Transverse colon (tissue), 4 donors: ENCODE results near the gene DOCK10.

Experiments
- POLR2AphosphoS5 ChIP-seq, 3 donors: sonication (generic); formaldehyde crosslinking; IDR thresholded peaks; one replicate each; pipeline ENCODE4 v1.6.1; 2016; ENCODE audit warnings: antibody characterized with exemption in 3 of 3
- TF ChIP-seq, protein P1 (sequence below), 5 experiments: fragments of 200-600 bp in 3 of 5; fragments of 450-650 bp in 2 of 5; sonication (generic) in 3 of 5; IDR thresholded peaks; 1 replicate in 2 of 5; 2 replicates in 3 of 5; pipeline ENCODE4 v1.5.1; 2016 to 2017; ENCODE audit warnings: antibody characterized with exemption in 5 of 5, inconsistent platforms in 3 of 5, mild to moderate bottlenecking in 2 of 5, moderate library complexity in 1 of 5

DNA sequence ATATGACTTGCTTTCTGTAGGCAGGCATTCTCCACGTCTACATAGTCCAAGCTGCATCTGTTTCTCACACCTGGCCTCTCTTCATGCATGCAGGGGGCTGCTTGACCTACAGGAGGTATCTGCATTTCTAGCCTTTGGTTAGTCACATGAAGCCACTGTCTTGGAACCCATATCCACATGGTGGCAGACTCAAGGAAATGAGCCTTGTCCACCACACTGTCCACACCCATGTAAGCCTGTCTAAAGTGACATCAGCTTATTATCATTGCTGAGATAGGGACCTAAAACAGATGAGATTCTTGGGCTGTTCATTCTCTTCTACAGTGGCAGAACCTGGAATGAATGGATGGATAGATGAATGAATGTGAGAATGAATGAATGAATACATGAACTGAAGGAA is 160.4 kb downstream of the DOCK10 start:
- TF ChIP-seq, protein P1, sequence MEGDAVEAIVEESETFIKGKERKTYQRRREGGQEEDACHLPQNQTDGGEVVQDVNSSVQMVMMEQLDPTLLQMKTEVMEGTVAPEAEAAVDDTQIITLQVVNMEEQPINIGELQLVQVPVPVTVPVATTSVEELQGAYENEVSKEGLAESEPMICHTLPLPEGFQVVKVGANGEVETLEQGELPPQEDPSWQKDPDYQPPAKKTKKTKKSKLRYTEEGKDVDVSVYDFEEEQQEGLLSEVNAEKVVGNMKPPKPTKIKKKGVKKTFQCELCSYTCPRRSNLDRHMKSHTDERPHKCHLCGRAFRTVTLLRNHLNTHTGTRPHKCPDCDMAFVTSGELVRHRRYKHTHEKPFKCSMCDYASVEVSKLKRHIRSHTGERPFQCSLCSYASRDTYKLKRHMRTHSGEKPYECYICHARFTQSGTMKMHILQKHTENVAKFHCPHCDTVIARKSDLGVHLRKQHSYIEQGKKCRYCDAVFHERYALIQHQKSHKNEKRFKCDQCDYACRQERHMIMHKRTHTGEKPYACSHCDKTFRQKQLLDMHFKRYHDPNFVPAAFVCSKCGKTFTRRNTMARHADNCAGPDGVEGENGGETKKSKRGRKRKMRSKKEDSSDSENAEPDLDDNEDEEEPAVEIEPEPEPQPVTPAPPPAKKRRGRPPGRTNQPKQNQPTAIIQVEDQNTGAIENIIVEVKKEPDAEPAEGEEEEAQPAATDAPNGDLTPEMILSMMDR (IDR thresholded peaks at IDR 0.05), result no peak
- no peak for TF ChIP-seq POLR2AphosphoS5 (IDR thresholded peaks at IDR 0.05)
